Upper lobe of left lung (tissue), 4 donors: ENCODE results near the gene CRTC2.

Experiments used
- EP300 ChIP-seq, 4 donors: sonication (generic); formaldehyde crosslinking; IDR thresholded peaks; one replicate each; pipeline ENCODE4 v1.5.1; 2017; ENCODE audit warnings: antibody characterized with exemption in 4 of 4, control low read depth in 2 of 4
- TF ChIP-seq, protein P1 (sequence below), 6 experiments: fragments of 450-650 bp in 4 of 6; fragments of 200-600 bp in 2 of 6; sonication (generic) in 2 of 6; IDR thresholded peaks; one replicate each; pipeline ENCODE4 v1.5.1; 2016 to 2019; ENCODE audit warnings: antibody characterized with exemption in 6 of 6

- no peak for TF ChIP-seq EP300 (IDR thresholded peaks at IDR 0.05)
- TF ChIP-seq, protein P1, sequence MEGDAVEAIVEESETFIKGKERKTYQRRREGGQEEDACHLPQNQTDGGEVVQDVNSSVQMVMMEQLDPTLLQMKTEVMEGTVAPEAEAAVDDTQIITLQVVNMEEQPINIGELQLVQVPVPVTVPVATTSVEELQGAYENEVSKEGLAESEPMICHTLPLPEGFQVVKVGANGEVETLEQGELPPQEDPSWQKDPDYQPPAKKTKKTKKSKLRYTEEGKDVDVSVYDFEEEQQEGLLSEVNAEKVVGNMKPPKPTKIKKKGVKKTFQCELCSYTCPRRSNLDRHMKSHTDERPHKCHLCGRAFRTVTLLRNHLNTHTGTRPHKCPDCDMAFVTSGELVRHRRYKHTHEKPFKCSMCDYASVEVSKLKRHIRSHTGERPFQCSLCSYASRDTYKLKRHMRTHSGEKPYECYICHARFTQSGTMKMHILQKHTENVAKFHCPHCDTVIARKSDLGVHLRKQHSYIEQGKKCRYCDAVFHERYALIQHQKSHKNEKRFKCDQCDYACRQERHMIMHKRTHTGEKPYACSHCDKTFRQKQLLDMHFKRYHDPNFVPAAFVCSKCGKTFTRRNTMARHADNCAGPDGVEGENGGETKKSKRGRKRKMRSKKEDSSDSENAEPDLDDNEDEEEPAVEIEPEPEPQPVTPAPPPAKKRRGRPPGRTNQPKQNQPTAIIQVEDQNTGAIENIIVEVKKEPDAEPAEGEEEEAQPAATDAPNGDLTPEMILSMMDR (IDR thresholded peaks at IDR 0.05): peak in 1 of 6 experiments; percentile 6
Measured at GRCh38 chr1:153922076-153922971, 36.1 kb downstream of the CRTC2 start.
